Colonic mucosa (tissue), 4 donors: ENCODE measurements around the gene KMO. TPM values are rescaled to one million over a fixed set of nuclear protein-coding genes. Genes with fewer than 3 reads are reported as not detected.

Source experiments
- DNase-seq: peaks from one replicate; pipeline ENCODE4 v3.0.0-alpha.2; 2020
- H3K27ac ChIP-seq: fragments of 200-600 bp; one replicate; pipeline ENCODE4 v1.8.0; 2021
- H3K27me3 ChIP-seq: fragments of 200-600 bp; one replicate; pipeline ENCODE4 v1.8.0; 2021
- H3K36me3 ChIP-seq: fragments of 200-600 bp; one replicate; pipeline ENCODE4 v1.8.0; 2021
- H3K4me1 ChIP-seq: fragments of 200-600 bp; one replicate; pipeline ENCODE4 v1.8.0; 2021; ENCODE audit warnings: mild to moderate bottlenecking
- H3K4me3 ChIP-seq: fragments of 200-600 bp; one replicate; pipeline ENCODE4 v1.8.0; 2021
- H3K9ac ChIP-seq, 2 donors: one replicate each; pipeline ENCODE4 v1.7.0; 2013; ENCODE audit warnings: control low read depth in 2 of 2, low read depth in 2 of 2, low read length in 2 of 2
- H3K9me3 ChIP-seq: fragments of 200-600 bp; one replicate; pipeline ENCODE4 v1.8.0; 2021
- intact Hi-C: fragments of 100-400 bp; cut with DNase I; formaldehyde crosslinking; loops from one replicate; pipeline ENCODE4 v1.14.1; 2022
- total RNA-seq, 2 donors: library from RNA; stranded (reverse); fragmentation: NEBNext Ultra II Directional in 1 of 2; extraction: Animal tissue kit (Norgen Biotek cat#: 25700) in 1 of 2; gene quantifications; one replicate each; pipeline ENCODE4 v1.2.1, GENCODE V29; 2021
- TF ChIP-seq, protein P1 (sequence below): fragments of 200-600 bp; IDR thresholded peaks from one replicate; pipeline ENCODE4 v1.8.0; 2022; ENCODE audit warnings: antibody characterized with exemption, mild to moderate bottlenecking
- donor health status: healthy.
- donor health status: DM: no; HTN: no; CAD: no.
- donor health status: DM: no; HTN: no; CAD: no.

KMO gene
- total RNA-seq, 2 donors from 2014 or later, result 0.80 TPM; not detected in 1

- Histone ChIP-seq H3K27me3 (no peaks in the 10 kb centered on the region), H3K36me3 (no peaks in the 10 kb centered on the region), H3K4me1 (no peaks in the 10 kb centered on the region), H3K9ac (no peak overlapping the region), H3K4me3 (no peak overlapping the region), H3K27ac (no peak overlapping the region), H3K9me3 (no peaks in the 10 kb centered on the region)
- intact Hi-C loops, result no loop called here
- TF ChIP-seq, protein P1, sequence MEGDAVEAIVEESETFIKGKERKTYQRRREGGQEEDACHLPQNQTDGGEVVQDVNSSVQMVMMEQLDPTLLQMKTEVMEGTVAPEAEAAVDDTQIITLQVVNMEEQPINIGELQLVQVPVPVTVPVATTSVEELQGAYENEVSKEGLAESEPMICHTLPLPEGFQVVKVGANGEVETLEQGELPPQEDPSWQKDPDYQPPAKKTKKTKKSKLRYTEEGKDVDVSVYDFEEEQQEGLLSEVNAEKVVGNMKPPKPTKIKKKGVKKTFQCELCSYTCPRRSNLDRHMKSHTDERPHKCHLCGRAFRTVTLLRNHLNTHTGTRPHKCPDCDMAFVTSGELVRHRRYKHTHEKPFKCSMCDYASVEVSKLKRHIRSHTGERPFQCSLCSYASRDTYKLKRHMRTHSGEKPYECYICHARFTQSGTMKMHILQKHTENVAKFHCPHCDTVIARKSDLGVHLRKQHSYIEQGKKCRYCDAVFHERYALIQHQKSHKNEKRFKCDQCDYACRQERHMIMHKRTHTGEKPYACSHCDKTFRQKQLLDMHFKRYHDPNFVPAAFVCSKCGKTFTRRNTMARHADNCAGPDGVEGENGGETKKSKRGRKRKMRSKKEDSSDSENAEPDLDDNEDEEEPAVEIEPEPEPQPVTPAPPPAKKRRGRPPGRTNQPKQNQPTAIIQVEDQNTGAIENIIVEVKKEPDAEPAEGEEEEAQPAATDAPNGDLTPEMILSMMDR, result no peak
- DNase-seq, result no peak
Measured at GRCh38 chr1:241632987-241633386, 100.8 kb downstream of the KMO start.

- H3K27ac ChIP-seq, result no peak overlapping the region
- DNase-seq, result no peak
- intact Hi-C loops, result no loop called here
Measured at GRCh38 chr1:241635556-241636152, 103.5 kb downstream of the KMO start.

GRCh38 chr1:241636291-241636690, 104.1 kb downstream of the KMO start:
- intact Hi-C loops, result no loop called here
- Histone ChIP-seq H3K9me3 (no peaks in the 10 kb centered on the region), H3K36me3 (no peaks in the 10 kb centered on the region), H3K27me3 (no peaks in the 10 kb centered on the region), H3K9ac (no peak overlapping the region), H3K27ac (no peak overlapping the region), H3K4me1 (no peaks in the 10 kb centered on the region), H3K4me3 (no peak overlapping the region)
- TF ChIP-seq, protein P1, result no peak
- no peak for DNase-seq

More at GRCh38 chr1:241635556-241636152, 103.5 kb downstream of the KMO start:
- Histone ChIP-seq H3K9ac (no peak overlapping the region), H3K9me3 (no peaks in the 10 kb centered on the region), H3K36me3 (no peaks in the 10 kb centered on the region), H3K27me3 (no peaks in the 10 kb centered on the region), H3K4me3 (no peak overlapping the region), H3K4me1 (no peaks in the 10 kb centered on the region)
- TF ChIP-seq, protein P1, result no peak

DNA sequence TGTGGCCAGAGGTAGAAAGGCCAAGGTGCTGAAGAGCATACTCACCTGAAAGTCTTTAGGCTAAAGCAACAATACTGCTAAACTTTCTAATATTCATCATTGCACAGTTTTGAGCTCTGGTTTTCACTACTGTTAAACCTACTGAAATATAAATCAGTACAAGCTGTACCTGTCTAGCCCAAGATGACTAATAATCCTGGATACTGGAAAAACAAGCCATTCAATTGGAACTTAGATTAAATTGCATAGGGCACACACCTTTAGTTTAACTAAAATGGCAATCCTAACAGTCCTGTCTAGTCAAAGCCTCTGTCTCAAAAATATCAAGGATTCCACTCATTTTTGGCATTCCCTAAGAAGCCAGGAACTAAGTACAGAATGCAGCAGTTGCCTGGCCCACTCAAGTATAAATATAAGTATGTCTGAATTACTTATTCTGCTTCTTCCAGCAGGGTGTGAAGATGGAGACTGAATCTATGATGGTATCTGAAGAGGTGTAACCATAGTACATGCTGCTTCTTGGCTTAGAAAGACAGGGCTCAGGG, 104.9 kb downstream of the KMO start:
- TF ChIP-seq, protein P1, result no peak
- H3K27me3 ChIP-seq, result no peaks in the 10 kb centered on the region
- no peaks in the 10 kb centered on the region for H3K36me3 ChIP-seq
- no peak overlapping the region for H3K4me3 ChIP-seq
- no peaks in the 10 kb centered on the region for H3K4me1 ChIP-seq
- H3K9me3 ChIP-seq, result no peaks in the 10 kb centered on the region
- intact Hi-C loops, result no loop called here
- no peak overlapping the region for H3K27ac ChIP-seq
- no peak overlapping the region for H3K9ac ChIP-seq
- DNase-seq, result no peak

DNA sequence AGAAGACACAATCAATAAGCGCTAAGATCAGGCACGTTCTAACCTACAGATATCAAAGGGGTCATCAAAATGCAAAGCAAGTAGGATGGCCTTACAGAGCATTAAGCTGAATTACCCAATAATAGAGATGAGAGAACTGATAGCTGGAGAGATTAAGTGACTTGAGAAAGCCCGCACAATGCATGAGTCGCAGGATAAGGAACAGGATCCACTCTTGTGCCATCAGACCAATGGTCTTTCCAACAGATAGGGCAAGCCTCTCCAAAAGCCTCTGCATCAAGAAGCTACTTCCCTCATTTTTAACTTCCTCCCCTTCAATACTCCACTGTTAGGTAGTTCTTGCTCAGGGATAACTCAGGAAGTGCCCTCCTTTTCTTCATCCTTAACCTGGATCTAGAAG, 105.4 kb downstream of the KMO start:
- Histone ChIP-seq H3K27me3 (no peaks in the 10 kb centered on the region), H3K4me3 (no peak overlapping the region), H3K4me1 (no peaks in the 10 kb centered on the region), H3K9me3 (no peaks in the 10 kb centered on the region), H3K27ac (no peak overlapping the region), H3K36me3 (no peaks in the 10 kb centered on the region), H3K9ac (no peak overlapping the region)
- intact Hi-C loops, result no loop called here
- no peak for DNase-seq
- TF ChIP-seq, protein P1, result no peak
